LNCAP (cell line): Measurements from ENCODE around the gene MRPL53.
A peak's percentile ranks its signal among the peaks of the same experiment; 100 is the strongest.

Experiments
- CTCF ChIP-seq: fragments of 450-650 bp; IDR thresholded peaks from 2 replicates; pipeline ENCODE4 v1.5.1; 2017; ENCODE audit warnings: mild to moderate bottlenecking

The MRPL53 gene

GRCh38 chr2:74491648-74492544 lies 19.4 kb upstream of the MRPL53 start:
- no peak for TF ChIP-seq CTCF

- no peak for TF ChIP-seq CTCF
Measured at GRCh38 chr2:74489906-74490305, 17.4 kb upstream of the MRPL53 start.

- no peak for TF ChIP-seq CTCF
Measured at GRCh38 chr2:74488643-74489481, 16.4 kb upstream of the MRPL53 start.

GRCh38 chr2:74486141-74486540 lies 13.7 kb upstream of the MRPL53 start:
- TF ChIP-seq CTCF, result no peak

- peak; percentile 62 for TF ChIP-seq CTCF
Measured at GRCh38 chr2:74482801-74483674, 10.6 kb upstream of the MRPL53 start, which contains the start of the genes CCDC142 and TTC31. Gene CCDC142, minus strand, starts transcription at chr2:74482998. Its CDS starts 161 bp downstream, at chr2:74482837. Gene TTC31, plus strand, starts transcription at chr2:74483081. Its CDS starts 15 bp downstream, at chr2:74483096.

GRCh38 chr2:74481961-74482800 lies 9.7 kb upstream of the MRPL53 start:
- TF ChIP-seq CTCF, result no peak
